Ramos (cell line): ENCODE data around the gene ANKRD6.
"Not testable (repeated sequence)": the region's sequence is repeated elsewhere in the genome, so short reads cannot be mapped to it uniquely, and the experiment has no call there.

ENCODE experiments used
- in situ Hi-C: fragments of 300-500 bp; cut with MboI; formaldehyde crosslinking; loops from one replicate; pipeline ENCODE4 v1.14.3; 2022; ENCODE audit warnings: low sequenced_read_pairs; ENCODE audit not compliant: unreplicated experiment

The ANKRD6 gene

GRCh38 chr6:89432875-89433251 is at the start of gene ANKRD6:
Gene ANKRD6 (plus strand): TSS chr6:89433152. CDS start chr6:89566977, 133,825 bp downstream.
- in situ Hi-C loops = loop anchor here (25.0 kb wide), 1 partner anchor 179 kb away; no protein-coding TSS in a partner anchor

DNA sequence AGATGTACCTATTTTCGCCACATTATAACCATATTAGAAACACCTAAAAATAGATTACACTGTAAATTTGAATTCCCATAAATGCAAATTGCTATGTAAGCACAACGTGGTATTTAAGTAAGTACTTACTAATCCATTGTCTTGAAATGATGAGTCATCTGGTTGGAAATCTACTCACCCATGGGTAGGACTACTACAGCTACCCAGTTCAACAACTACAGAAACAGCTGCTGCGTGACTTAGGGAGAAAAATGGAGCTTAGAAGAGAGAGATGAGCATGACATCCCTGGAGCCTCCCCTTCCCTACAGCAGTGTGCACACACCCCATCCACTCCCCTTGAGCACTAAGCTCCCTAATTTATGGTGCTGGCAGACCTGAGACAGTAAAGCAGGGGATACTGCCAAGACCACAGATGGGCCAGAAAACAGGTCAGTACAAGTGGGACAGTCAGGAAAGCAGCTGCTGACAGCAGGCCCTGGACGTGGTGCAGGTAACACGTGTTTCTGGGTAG is 47.7 kb upstream of the ANKRD6 start:
- in situ Hi-C loops = no loop called here

GRCh38 chr6:89385846-89386245 is 47.1 kb upstream of the ANKRD6 start:
- in situ Hi-C loops = no loop called here

DNA sequence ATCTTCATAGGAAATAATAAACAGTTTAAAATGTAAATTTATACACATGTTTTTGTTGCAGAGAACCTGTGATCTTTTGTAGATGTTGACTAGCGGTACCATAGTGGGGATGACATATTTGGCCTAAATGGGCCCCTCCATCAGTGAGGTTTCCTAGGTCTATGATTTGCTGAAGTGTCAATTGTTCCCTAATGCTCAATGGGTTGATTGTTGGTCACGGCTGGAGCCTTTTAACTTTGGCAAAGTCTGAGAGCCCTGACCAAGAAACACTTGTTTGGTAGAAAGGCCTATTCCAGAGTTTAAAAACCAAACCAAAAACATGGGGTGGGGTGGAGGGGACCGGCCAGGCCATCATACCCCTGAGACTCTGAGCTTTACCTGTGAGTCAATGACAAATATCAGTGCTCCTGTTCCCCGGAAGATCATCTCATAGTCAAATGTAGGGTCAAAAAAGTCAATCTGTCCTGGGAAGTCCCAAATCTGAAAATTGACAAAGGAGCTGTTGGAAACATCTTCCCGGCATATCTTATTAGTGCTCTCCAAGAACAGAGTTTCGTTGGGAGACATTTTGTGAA is 45.9 kb upstream of the ANKRD6 start:
- in situ Hi-C loops = no loop called here

DNA sequence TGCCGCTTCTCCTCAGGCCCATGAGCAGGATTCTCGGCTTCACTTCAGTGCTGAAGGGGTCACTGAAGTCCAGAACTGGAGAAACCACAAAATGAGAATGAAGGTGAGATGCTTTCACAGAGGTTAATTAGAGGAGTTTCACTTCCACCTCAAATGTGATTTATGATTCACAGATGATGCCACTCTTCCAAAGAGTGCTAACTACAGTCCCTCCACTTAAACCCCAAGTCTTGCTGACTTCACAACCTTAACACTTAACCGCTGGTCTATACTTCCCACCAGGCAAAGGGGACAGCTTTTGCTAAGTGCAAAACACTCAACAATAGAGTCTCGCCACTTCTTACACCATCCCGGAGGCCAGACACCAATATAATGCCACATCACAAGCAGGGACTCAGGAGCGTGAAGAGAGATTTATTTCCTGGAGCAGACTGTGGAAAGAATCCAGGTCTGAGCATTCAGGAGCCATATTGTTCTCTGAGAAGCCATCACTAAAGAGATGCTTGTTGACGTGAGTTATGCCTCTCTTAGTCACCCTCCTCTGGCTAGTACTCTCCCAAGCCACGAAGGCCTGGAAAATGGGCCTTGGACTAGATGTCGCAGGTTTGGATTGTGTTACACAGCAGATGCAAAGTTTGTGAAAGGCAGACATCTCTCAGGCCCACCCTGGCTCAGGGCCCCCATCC is 45.3 kb upstream of the ANKRD6 start:
- in situ Hi-C loops = no loop called here

GRCh38 chr6:89388846-89389245 is 44.1 kb upstream of the ANKRD6 start:
- in situ Hi-C loops = no loop called here

DNA sequence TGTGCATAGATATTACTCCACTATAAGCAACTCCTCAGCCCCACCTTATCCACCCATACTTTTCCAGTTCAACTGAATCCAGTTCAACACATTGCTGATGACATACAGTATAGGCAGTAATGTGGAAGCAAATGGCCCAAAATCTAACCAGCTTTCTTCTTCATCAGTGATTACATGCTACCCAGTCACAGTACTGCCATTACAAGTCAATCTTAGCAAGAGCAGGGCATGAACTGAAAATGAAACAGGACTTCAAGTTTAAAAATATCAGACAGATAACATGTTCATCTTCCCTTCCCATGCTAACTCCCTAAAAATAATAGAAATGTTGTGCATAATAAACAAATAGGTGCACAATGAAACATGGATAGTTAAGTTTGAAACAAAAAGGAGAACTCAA is 40.1 kb upstream of the ANKRD6 start:
- in situ Hi-C loops = no loop called here

GRCh38 chr6:89393659-89394058 is 39.3 kb upstream of the ANKRD6 start:
- in situ Hi-C loops = no loop called here

GRCh38 chr6:89397884-89398283 is 35.1 kb upstream of the ANKRD6 start:
- in situ Hi-C loops = not testable (repeated sequence)

DNA sequence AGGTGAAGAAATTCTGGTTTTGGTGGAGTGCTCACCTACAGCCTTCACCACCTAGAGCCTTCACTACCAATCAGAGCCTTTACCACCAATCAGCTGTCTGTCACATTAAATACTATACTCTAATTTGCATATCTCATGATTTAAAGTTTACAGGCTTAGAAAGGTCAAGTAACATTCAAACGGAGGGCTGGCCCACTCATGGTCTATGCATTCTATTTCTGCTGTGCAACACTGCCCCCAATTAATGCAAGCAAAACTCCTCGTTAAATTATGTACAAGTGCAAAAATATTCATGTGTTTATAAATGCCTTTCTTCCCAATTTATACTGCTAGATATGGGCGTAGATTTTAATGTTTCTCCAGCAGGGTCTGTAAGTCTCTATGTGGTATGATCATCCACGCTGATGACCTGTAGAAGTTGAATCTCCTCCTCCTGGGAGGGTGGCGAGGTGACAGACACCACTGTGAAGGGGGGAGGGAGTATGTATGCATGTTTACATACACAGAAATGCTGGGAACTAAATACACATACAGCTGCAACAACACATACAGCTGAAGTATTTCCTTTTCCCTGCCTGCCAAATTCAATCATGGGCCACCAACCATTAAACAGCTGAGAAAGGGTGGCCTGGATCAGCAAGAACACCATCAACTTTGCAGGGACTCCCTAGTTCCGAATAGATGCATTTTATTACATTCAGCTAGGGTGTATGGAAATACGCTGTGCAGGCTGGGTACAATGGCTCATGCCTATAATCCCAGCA is 34.0 kb upstream of the ANKRD6 start:
- in situ Hi-C loops = no loop called here

DNA sequence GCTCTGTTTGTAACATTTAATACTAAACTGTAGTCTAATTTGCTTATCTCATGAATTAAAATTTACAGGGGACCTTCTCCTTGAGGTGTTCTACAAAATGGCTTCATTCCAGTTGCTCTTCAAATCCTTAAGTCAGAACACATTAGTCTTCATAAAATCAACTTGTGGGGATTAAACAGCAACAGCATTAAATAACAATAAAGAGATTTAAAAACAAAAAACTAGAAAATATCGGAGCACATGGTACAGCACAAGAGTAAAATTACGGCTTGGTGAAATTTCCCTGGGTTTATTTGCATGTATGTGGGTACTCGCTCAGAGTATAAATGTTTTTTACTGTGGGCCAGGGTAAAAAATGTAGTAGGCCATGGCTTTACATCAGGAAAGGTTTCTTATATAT is 32.9 kb upstream of the ANKRD6 start:
- in situ Hi-C loops = no loop called here

DNA sequence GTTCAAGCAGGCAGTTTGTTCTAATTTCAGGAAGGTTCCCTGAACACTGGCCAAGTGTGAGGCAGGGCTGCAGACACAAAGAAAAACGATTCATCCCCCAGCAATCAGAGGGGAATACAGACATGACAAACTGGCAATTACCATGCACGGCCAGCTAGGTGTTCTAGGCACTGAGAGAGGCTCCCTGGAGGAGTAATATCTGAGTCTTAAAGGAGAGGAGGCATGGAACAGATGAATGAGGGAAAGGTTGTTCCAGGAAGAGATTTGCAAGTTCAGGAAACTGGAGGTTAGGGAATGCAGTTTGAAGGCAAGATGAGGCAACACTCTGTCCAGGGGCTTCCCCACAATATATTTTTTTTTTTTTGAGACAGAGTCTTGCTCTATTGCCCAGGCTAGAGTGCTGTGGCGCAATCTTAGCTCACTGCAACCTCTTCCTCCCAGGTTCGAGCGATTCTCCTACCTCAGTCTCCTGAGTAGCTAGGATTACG is 32.0 kb upstream of the ANKRD6 start:
- in situ Hi-C loops = no loop called here

- in situ Hi-C loops = no loop called here
Measured at GRCh38 chr6:89402776-89403175, 30.2 kb upstream of the ANKRD6 start.

GRCh38 chr6:89404512-89404911 is 28.4 kb upstream of the ANKRD6 start:
- in situ Hi-C loops = no loop called here

GRCh38 chr6:89406141-89406540 is 26.8 kb upstream of the ANKRD6 start:
- in situ Hi-C loops = no loop called here

DNA sequence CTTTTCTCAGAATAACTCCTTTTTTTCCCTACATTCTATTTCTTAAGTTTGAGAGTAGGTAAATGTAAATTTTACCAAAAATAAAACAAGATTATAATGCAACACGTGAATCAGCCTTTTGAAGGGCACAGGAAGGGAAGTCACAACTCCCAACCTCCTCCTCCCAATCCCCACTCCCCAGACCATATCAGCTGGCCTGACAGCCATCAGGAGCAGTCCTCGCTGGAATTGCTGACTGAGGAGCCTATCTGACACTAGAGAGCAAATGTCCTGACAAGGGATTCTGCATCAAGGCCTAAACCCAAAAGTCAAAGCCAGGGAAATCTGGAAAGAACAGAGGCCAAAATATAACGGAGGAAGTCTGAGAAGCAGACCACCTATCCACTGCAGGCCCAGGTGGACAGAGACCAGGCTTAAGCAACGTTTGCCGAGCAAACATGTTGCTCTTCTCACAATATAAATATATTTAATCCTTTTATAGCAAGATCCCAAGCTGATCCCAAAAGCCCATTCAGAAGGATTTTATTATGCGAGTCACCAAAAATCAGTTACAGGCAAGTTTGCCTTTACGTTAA is 23.4 kb upstream of the ANKRD6 start:
- in situ Hi-C loops = no loop called here

GRCh38 chr6:89410231-89410761 is 22.7 kb upstream of the ANKRD6 start:
- in situ Hi-C loops = no loop called here

DNA sequence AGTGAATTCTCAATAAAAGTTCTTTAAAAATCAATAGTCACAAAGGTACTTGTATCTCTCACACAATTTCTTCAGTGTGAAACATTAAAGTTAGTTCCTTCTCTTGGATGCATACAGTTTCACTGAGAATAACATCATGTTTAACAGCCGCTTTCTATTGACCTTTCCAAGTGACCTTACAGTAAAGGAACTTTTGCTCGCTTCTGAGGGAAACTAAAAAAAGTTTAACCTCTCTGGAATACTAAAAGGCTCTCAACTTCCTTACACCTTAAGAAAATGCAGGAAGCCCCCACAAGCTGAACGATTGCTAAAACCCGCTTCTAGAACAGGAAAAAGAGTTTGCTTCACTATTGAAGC is 22.2 kb upstream of the ANKRD6 start:
- in situ Hi-C loops = no loop called here

- in situ Hi-C loops = no loop called here
Measured at GRCh38 chr6:89411145-89412070, 21.5 kb upstream of the ANKRD6 start.
